ENCODE measurements around the gene SLC35F1.

The SLC35F1 gene

GRCh38 chr6:117976030-117976651 is 69.1 kb downstream of the SLC35F1 start:
- H3K9me3 ChIP-seq (ENCODE audit: control insufficient read depth in 5 of 5, low read length in 5 of 5): no peaks in the 10 kb centered on the region
- no peak overlapping the region for H3K27ac ChIP-seq (ENCODE audit: low read depth, low read length)
- no peaks in the 10 kb centered on the region for H3K4me1 ChIP-seq (ENCODE audit: control insufficient read depth in 5 of 5, insufficient read depth in 5 of 5, low read length in 5 of 5)
- no peaks in the 10 kb centered on the region for H3K36me3 ChIP-seq (ENCODE audit: control insufficient read depth in 5 of 5, insufficient read depth in 5 of 5, low read length in 5 of 5)
- H3K9ac ChIP-seq (ENCODE audit: low read length in 5 of 5): no peak overlapping the region
- H3K4me3 ChIP-seq (ENCODE audit: low read depth in 1 of 5, low read length in 5 of 5): no peak overlapping the region
- no peaks in the 10 kb centered on the region for H3K27me3 ChIP-seq (ENCODE audit: control insufficient read depth in 5 of 5, insufficient read depth in 4 of 5, low read length in 5 of 5)

- Histone ChIP-seq H3K9me3 (ENCODE audit: control insufficient read depth in 5 of 5, low read length in 5 of 5) (peaks cover 0 to 2% (median 0%) of the 10 kb centered on the region in 5 donors), H3K27me3 (ENCODE audit: control insufficient read depth in 5 of 5, insufficient read depth in 4 of 5, low read length in 5 of 5) (no peaks in the 10 kb centered on the region), H3K9ac (ENCODE audit: low read length in 5 of 5) (no peak overlapping the region), H3K27ac (ENCODE audit: low read depth, low read length) (no peak overlapping the region), H3K36me3 (ENCODE audit: control insufficient read depth in 5 of 5, insufficient read depth in 5 of 5, low read length in 5 of 5) (no peaks in the 10 kb centered on the region), H3K4me3 (ENCODE audit: low read depth in 1 of 5, low read length in 5 of 5) (no peak overlapping the region), H3K4me1 (ENCODE audit: control insufficient read depth in 5 of 5, insufficient read depth in 5 of 5, low read length in 5 of 5) (peaks cover 0 to 12% (median 6%) of the 10 kb centered on the region in 5 donors)
Measured at GRCh38 chr6:117985916-117986315, 78.9 kb downstream of the SLC35F1 start.

- Histone ChIP-seq H3K36me3 (ENCODE audit: control insufficient read depth in 5 of 5, insufficient read depth in 5 of 5, low read length in 5 of 5) (no peaks in the 10 kb centered on the region), H3K4me1 (ENCODE audit: control insufficient read depth in 5 of 5, insufficient read depth in 5 of 5, low read length in 5 of 5) (peaks cover 0 to 12% (median 6%) of the 10 kb centered on the region in 5 donors), H3K4me3 (ENCODE audit: low read depth in 1 of 5, low read length in 5 of 5) (no peak overlapping the region), H3K9me3 (ENCODE audit: control insufficient read depth in 5 of 5, low read length in 5 of 5) (peaks cover 0 to 2% (median 0%) of the 10 kb centered on the region in 5 donors), H3K9ac (ENCODE audit: low read length in 5 of 5) (no peak overlapping the region), H3K27me3 (ENCODE audit: control insufficient read depth in 5 of 5, insufficient read depth in 4 of 5, low read length in 5 of 5) (no peaks in the 10 kb centered on the region), H3K27ac (ENCODE audit: low read depth, low read length) (no peak overlapping the region)
Measured at GRCh38 chr6:117986396-117986795, 79.3 kb downstream of the SLC35F1 start.

GRCh38 chr6:117989086-117989485 is 82.0 kb downstream of the SLC35F1 start:
- Histone ChIP-seq H3K9me3 (ENCODE audit: control insufficient read depth in 5 of 5, low read length in 5 of 5) (peaks cover 0 to 2% (median 0%) of the 10 kb centered on the region in 5 donors), H3K4me3 (ENCODE audit: low read depth in 1 of 5, low read length in 5 of 5) (no peak overlapping the region), H3K27ac (ENCODE audit: low read depth, low read length) (no peak overlapping the region), H3K27me3 (ENCODE audit: control insufficient read depth in 5 of 5, insufficient read depth in 4 of 5, low read length in 5 of 5) (no peaks in the 10 kb centered on the region), H3K4me1 (ENCODE audit: control insufficient read depth in 5 of 5, insufficient read depth in 5 of 5, low read length in 5 of 5) (peaks cover 0 to 12% (median 6%) of the 10 kb centered on the region in 5 donors), H3K36me3 (ENCODE audit: control insufficient read depth in 5 of 5, insufficient read depth in 5 of 5, low read length in 5 of 5) (no peaks in the 10 kb centered on the region), H3K9ac (ENCODE audit: low read length in 5 of 5) (no peak overlapping the region)

GRCh38 chr6:117990151-117990550 is 83.1 kb downstream of the SLC35F1 start:
- no peaks in the 10 kb centered on the region for H3K9me3 ChIP-seq (ENCODE audit: control insufficient read depth in 5 of 5, low read length in 5 of 5)
- no peaks in the 10 kb centered on the region for H3K36me3 ChIP-seq (ENCODE audit: control insufficient read depth in 5 of 5, insufficient read depth in 5 of 5, low read length in 5 of 5)
- H3K4me3 ChIP-seq (ENCODE audit: low read depth in 1 of 5, low read length in 5 of 5): no peak overlapping the region
- H3K9ac ChIP-seq (ENCODE audit: low read length in 5 of 5): no peak overlapping the region
- peaks cover 0 to 12% (median 6%) of the 10 kb centered on the region in 5 donors for H3K4me1 ChIP-seq (ENCODE audit: control insufficient read depth in 5 of 5, insufficient read depth in 5 of 5, low read length in 5 of 5)
- no peak overlapping the region for H3K27ac ChIP-seq (ENCODE audit: low read depth, low read length)
- no peaks in the 10 kb centered on the region for H3K27me3 ChIP-seq (ENCODE audit: control insufficient read depth in 5 of 5, insufficient read depth in 4 of 5, low read length in 5 of 5)

- Histone ChIP-seq H3K27me3 (ENCODE audit: control insufficient read depth in 5 of 5, insufficient read depth in 4 of 5, low read length in 5 of 5) (no peaks in the 10 kb centered on the region), H3K9me3 (ENCODE audit: control insufficient read depth in 5 of 5, low read length in 5 of 5) (no peaks in the 10 kb centered on the region), H3K9ac (ENCODE audit: low read length in 5 of 5) (no peak overlapping the region), H3K36me3 (ENCODE audit: control insufficient read depth in 5 of 5, insufficient read depth in 5 of 5, low read length in 5 of 5) (no peaks in the 10 kb centered on the region), H3K4me1 (ENCODE audit: control insufficient read depth in 5 of 5, insufficient read depth in 5 of 5, low read length in 5 of 5) (no peaks in the 10 kb centered on the region), H3K27ac (ENCODE audit: low read depth, low read length) (no peak overlapping the region), H3K4me3 (ENCODE audit: low read depth in 1 of 5, low read length in 5 of 5) (no peak overlapping the region)
Measured at GRCh38 chr6:117992856-117993255, 85.8 kb downstream of the SLC35F1 start.

- Histone ChIP-seq H3K27me3 (ENCODE audit: control insufficient read depth in 5 of 5, insufficient read depth in 4 of 5, low read length in 5 of 5) (no peaks in the 10 kb centered on the region), H3K4me1 (ENCODE audit: control insufficient read depth in 5 of 5, insufficient read depth in 5 of 5, low read length in 5 of 5) (peaks cover 0 to 9% (median 4%) of the 10 kb centered on the region in 5 donors), H3K27ac (ENCODE audit: low read depth, low read length) (no peak overlapping the region), H3K9ac (ENCODE audit: low read length in 5 of 5) (no peak overlapping the region), H3K9me3 (ENCODE audit: control insufficient read depth in 5 of 5, low read length in 5 of 5) (no peaks in the 10 kb centered on the region), H3K36me3 (ENCODE audit: control insufficient read depth in 5 of 5, insufficient read depth in 5 of 5, low read length in 5 of 5) (no peaks in the 10 kb centered on the region), H3K4me3 (ENCODE audit: low read depth in 1 of 5, low read length in 5 of 5) (no peak overlapping the region)
Measured at GRCh38 chr6:118012944-118013343, 105.9 kb downstream of the SLC35F1 start.

GRCh38 chr6:118016532-118016931 is 109.5 kb downstream of the SLC35F1 start:
- no peak overlapping the region for H3K4me3 ChIP-seq (ENCODE audit: low read depth in 1 of 5, low read length in 5 of 5)
- H3K27ac ChIP-seq (ENCODE audit: low read depth, low read length): no peak overlapping the region

GRCh38 chr6:118017301-118017848 is 110.3 kb downstream of the SLC35F1 start:
- Histone ChIP-seq H3K27ac (ENCODE audit: low read depth, low read length) (no peak overlapping the region), H3K4me3 (ENCODE audit: low read depth in 1 of 5, low read length in 5 of 5) (no peak overlapping the region), H3K27me3 (ENCODE audit: control insufficient read depth in 5 of 5, insufficient read depth in 4 of 5, low read length in 5 of 5) (no peaks in the 10 kb centered on the region), H3K9ac (ENCODE audit: low read length in 5 of 5) (no peak overlapping the region), H3K4me1 (ENCODE audit: control insufficient read depth in 5 of 5, insufficient read depth in 5 of 5, low read length in 5 of 5) (peaks cover 0 to 9% (median 4%) of the 10 kb centered on the region in 5 donors), H3K9me3 (ENCODE audit: control insufficient read depth in 5 of 5, low read length in 5 of 5) (no peaks in the 10 kb centered on the region), H3K36me3 (ENCODE audit: control insufficient read depth in 5 of 5, insufficient read depth in 5 of 5, low read length in 5 of 5) (no peaks in the 10 kb centered on the region)

More at GRCh38 chr6:118016532-118016931, 109.5 kb downstream of the SLC35F1 start:
- Histone ChIP-seq H3K27me3 (ENCODE audit: control insufficient read depth in 5 of 5, insufficient read depth in 4 of 5, low read length in 5 of 5) (no peaks in the 10 kb centered on the region), H3K4me1 (ENCODE audit: control insufficient read depth in 5 of 5, insufficient read depth in 5 of 5, low read length in 5 of 5) (peaks cover 0 to 9% (median 4%) of the 10 kb centered on the region in 5 donors), H3K9ac (ENCODE audit: low read length in 5 of 5) (no peak overlapping the region), H3K36me3 (ENCODE audit: control insufficient read depth in 5 of 5, insufficient read depth in 5 of 5, low read length in 5 of 5) (no peaks in the 10 kb centered on the region), H3K9me3 (ENCODE audit: control insufficient read depth in 5 of 5, low read length in 5 of 5) (no peaks in the 10 kb centered on the region)

GRCh38 chr6:118023771-118024170 is 116.7 kb downstream of the SLC35F1 start:
- no peaks in the 10 kb centered on the region for H3K9me3 ChIP-seq (ENCODE audit: control insufficient read depth in 5 of 5, low read length in 5 of 5)
- no peak overlapping the region for H3K9ac ChIP-seq (ENCODE audit: low read length in 5 of 5)
- H3K27me3 ChIP-seq (ENCODE audit: control insufficient read depth in 5 of 5, insufficient read depth in 4 of 5, low read length in 5 of 5): no peaks in the 10 kb centered on the region
- no peak overlapping the region for H3K27ac ChIP-seq (ENCODE audit: low read depth, low read length)
- no peaks in the 10 kb centered on the region for H3K36me3 ChIP-seq (ENCODE audit: control insufficient read depth in 5 of 5, insufficient read depth in 5 of 5, low read length in 5 of 5)
- H3K4me3 ChIP-seq (ENCODE audit: low read depth in 1 of 5, low read length in 5 of 5): no peak overlapping the region
- H3K4me1 ChIP-seq (ENCODE audit: control insufficient read depth in 5 of 5, insufficient read depth in 5 of 5, low read length in 5 of 5): no peaks in the 10 kb centered on the region

Data from subcutaneous abdominal adipose tissue (tissue), 5 donors.